Stimulated activated CD8-positive, alpha-beta memory T cell treated with anti-CD3 and anti-CD28 coated beads, Interleukin-7, amount 100 ng/mL, for 48 hours (primary cell): ENCODE data around the gene GRIK3.
"Not testable (repeated sequence)": the region's sequence is repeated elsewhere in the genome, so short reads cannot be mapped to it uniquely, and the experiment has no call there.

ENCODE experiments used
- DNase-seq, 2 donors: peaks; one replicate each; pipeline ENCODE4 v3.0.0-alpha.2; 2020; ENCODE audit warnings: low read depth in 1 of 2; ENCODE audit errors: extremely low read depth in 1 of 2

The GRIK3 gene

DNA sequence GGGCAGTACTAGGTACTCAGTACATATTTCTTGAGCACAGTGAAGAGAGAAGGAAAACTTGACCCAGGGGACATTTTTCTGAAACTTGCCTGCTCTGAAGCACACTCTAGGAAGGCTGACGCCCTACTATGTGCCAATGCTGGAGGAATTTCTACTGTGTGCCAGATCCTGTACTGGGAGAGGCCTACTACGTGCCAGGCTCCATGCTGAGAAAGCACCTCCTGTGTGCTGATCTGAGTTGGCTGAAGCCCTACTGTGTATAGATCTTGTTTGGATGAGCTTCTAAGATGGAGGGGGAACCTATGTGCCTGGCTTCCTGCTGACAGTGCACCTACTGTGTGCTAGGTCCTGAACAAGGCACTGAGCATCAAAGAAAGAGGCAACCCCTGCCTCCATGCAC is 86.2 kb downstream of the GRIK3 start:
- DNase-seq = no peak

DNA sequence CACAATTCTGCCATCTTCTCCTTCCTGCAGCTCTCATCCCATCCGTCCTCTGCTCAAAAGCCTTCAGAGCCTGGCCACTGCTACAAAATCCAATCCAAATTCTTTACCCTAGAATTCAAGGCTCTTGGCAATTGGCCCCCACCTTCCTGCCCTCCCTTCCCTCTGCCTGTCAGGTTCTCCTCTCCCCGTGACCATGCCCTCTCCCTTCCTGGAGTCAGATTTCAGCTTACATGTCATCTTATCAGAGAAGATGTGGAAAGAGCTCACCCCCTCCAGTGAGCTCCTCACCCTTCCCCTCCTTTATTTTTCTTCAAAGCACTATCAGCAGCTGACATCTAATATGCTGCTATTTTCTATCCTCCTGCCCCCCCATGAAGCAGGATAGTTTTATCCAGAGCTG is 86.9 kb downstream of the GRIK3 start:
- DNase-seq = no peak

GRCh38 chr1:36944883-36945282 is 89.4 kb downstream of the GRIK3 start:
- DNase-seq = no peak

- no peak for DNase-seq
Measured at GRCh38 chr1:36942148-36942547, 92.2 kb downstream of the GRIK3 start.

DNA sequence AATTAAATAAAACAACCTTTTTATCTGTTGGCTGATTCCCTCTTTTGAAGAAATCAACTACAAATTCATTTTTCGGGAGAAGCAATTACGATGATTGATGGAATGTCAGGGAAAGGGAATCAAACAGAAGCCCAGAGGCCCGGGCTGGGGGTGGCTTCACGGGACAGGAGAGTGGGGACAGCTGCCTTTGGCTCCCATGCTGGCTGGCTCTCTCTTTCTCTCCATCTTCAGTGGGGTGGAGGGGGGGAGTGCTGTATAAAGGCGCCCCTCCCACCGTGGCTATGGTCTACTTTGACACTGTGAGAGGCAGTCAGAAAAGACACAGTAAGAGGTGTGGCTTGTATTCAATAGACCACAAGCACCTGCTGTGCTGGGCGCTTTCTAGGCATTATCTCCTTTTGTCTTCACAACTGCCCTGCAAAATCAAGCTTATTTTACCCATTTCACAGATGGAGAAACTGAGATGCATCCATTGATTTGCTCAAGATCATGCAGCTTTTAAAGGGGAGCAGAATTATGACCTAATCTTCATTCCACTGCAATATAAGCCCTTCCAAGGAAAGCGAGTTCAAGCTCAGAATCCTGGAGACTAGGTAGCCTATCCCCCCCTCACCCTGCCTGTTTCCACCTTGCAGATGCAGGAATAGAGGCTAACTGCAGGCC is 92.9 kb downstream of the GRIK3 start:
- no peak for DNase-seq

- no peak for DNase-seq
Measured at GRCh38 chr1:36938819-36939218, 95.5 kb downstream of the GRIK3 start.

- no peak for DNase-seq
Measured at GRCh38 chr1:36937371-36937770, 96.9 kb downstream of the GRIK3 start.

- no peak for DNase-seq
Measured at GRCh38 chr1:36934061-36934460, 100.3 kb downstream of the GRIK3 start.

GRCh38 chr1:36927826-36928225 is 106.5 kb downstream of the GRIK3 start:
- DNase-seq = no peak

DNA sequence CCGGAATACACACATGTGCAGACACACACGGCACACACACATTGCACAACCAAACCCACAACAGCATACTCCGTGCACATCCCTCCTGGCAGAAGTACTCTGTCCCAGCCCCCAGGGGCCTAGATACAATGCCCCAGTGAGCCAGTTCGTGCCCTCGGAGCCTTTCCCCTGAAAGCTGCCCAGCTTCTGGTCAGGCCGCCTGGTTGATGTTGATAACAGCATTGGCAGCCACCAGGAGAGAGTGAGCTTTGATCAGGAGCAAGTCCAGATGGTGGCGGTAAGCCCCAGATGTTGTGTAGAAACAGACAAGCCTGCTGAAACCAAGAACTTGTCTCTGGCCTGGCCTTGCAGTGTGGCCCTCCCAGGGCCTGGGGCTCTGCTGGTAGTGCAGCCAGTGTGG is 109.1 kb downstream of the GRIK3 start:
- no peak for DNase-seq

GRCh38 chr1:36924282-36924811 is 110.0 kb downstream of the GRIK3 start:
- peak in 1 of 2 donors; percentile 14 for DNase-seq

GRCh38 chr1:36922593-36923426 is 111.5 kb downstream of the GRIK3 start:
- no peak for DNase-seq

- no peak for DNase-seq
Measured at GRCh38 chr1:36922071-36922470, 112.2 kb downstream of the GRIK3 start.

DNA sequence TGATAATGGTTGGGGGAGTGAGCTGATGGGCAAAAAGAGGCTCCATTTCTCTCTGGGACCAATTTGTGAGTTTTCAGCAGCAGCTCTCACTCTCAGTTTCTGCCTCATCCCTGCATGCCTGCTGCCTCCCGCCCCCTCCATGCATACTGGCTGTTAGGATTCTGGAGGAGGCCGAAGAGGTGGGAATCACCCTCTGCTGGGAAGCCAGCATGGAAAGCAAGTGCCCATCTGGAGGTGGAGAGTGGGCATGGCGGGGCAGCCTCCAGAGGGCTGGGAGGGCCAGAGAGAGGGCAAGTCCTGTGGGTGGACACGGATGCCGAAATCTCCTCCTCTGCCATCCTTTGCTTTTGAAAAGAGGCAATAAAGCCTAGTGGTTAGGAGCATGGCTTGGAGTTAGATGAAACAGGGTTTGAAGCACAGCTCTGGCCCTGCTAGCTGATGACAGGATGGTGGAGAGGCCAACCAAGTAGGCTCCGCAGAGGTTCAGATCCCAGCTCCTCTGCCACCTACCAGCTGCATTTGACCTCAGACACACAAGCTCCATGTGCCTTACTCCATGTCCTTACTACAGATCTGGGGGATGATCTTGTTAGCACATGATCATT is 113.4 kb downstream of the GRIK3 start:
- no peak for DNase-seq

GRCh38 chr1:36920371-36920770 is 113.9 kb downstream of the GRIK3 start:
- DNase-seq = no peak

DNA sequence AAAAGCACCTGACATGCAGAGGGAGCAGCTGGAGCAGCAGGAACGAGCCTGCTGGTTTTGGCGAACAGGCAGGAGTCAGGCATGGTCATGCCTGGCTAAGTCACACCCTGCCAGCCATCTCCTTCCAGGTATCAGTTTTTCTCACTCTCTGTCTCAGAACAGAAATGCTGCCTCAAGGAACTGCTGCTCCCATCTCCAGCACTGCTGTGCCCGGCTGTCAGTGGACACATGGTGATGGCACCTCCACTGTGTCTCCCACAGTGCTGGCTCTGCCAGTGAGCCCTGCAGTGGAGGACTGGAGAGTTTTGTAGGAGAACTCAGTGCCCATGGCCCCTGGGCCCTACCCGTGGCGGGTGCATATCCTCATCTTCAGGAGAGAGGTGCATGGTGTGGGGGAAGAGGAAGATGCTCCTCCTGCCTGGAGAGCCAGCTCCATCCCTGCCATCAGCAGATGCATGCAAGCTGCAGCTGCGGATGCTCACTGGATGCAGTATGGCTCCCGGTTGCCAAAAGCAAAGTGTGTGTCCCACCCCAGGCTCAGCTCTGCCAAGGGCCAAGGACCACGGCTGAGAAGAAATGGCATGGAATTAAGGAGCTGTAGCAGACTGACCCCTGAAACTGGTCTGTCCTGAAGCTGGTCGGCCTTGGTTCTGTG is 114.7 kb downstream of the GRIK3 start:
- DNase-seq = no peak

DNA sequence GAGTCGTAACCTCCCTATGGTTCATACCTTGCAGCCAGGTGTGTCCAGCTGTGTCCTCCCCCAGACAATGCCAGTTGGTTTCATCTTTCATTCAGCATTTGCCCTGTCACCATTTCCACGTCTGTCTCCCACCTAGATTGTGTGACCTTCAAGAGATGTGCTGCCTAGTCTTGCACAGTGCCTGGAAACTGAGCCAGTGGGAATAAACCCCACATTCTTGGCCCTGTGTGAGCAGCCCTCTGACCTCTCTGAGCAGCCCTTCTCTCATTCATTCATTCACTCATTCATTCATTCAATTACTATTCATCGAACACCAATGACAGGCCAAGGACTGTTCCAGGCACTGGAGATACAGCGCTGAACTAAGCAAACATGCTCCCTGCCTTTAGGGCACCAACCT is 115.7 kb downstream of the GRIK3 start:
- DNase-seq = no peak

- DNase-seq = not testable (repeated sequence)
Measured at GRCh38 chr1:36916542-36916941, 117.8 kb downstream of the GRIK3 start.

- DNase-seq = no peak
Measured at GRCh38 chr1:36913484-36914060, 120.7 kb downstream of the GRIK3 start.

- no peak for DNase-seq
Measured at GRCh38 chr1:36913016-36913415, 121.3 kb downstream of the GRIK3 start.

DNA sequence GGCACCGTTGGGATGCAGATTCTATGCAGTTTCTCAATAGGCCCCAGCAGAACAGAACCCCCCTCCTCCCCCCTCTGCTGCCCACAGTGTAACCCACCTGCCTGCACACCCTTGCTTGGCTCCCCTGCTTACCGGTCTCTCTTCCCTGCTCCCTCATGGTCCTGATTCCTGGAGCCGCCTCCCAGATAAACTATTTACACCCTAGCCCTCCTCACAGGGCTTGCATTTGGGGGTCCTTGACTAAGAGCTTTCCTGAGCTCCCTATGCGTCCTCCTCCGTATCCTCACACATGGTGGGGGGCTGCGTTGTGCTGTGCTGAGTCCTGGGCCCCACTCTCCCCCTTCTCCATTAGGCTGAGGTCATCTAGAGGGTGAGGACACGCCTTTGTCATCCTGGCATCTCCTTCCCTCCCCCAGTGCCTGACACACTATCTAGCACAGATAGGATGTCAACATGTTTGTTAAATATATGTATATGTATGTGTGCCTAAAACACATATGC is 121.9 kb downstream of the GRIK3 start:
- no peak for DNase-seq
